LoVo (cell line): ENCODE results near the gene THOP1.

ENCODE experiments used
- DNase-seq: peaks from one replicate; pipeline ENCODE4 v3.0.0-alpha.2; 2016; ENCODE audit warnings: low spot score

The THOP1 gene

DNA sequence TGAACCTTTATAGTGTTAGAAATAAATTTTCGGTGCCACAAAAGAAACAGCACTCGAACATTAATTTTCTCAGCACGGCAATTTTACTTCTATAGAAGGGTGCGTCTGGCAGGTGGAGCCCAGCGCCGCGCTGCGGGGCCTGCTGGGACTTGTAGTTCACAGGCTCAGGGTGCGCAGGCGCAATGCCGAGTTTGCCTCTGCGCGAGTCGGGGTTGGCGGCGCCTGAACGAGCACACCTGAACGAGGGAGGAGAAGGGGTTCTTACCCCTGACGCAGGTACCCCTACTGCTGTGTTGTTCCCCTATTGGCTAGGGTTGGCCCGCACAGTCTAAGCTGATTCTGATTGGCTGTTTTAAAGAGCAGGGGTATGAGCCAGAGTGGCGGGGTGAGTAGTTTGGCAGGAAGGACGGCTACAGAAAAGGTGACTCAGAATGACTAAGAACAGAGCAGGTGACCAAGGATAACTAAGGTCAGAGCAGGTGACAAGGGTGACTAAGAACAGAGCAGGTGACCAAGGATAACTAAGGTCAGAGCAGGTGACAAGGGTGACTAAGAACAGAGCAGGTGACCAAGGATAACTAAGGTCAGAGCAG, 32.0 kb downstream of the THOP1 start:
- DNase-seq: peak; percentile 14

- DNase-seq: peak; percentile 97
Observed at GRCh38 chr19:2819540-2820111, 34.3 kb downstream of the THOP1 start, which contains the start of gene ZNF554. Gene ZNF554, plus strand, starts transcription at chr19:2819868. Its CDS starts 204 bp downstream, at chr19:2820072.

- no peak for DNase-seq
Observed at GRCh38 chr19:2820112-2820702, 34.9 kb downstream of the THOP1 start.

- DNase-seq: no peak
Observed at GRCh38 chr19:2822846-2823245, 37.5 kb downstream of the THOP1 start.

DNA sequence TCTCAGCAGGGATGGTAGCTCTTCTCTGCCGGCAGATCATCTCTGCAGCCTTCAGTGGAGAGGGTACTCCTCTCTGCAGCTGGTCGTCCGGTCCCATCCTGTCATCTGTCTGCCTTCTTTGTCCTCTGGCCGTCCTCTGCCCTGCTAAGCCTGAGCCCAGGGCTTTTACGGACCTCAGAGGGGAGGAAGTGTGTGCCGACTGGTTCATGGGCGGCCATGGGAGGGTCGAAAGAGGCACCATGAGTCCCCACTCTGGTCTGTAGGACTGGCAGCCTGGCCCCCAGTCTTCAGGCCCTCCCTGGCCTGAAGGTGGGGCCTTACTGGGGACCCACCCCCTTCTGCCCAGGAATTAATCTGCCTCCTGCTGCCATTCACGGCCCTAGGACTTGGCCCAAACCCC, 38.3 kb downstream of the THOP1 start:
- no peak for DNase-seq

- DNase-seq: no peak
Observed at GRCh38 chr19:2824129-2824528, 38.8 kb downstream of the THOP1 start.

- no peak for DNase-seq
Observed at GRCh38 chr19:2827022-2827421, 41.7 kb downstream of the THOP1 start.

GRCh38 chr19:2827840-2828489, 42.7 kb downstream of the THOP1 start:
- DNase-seq: no peak

GRCh38 chr19:2834294-2834871, 49.1 kb downstream of the THOP1 start:
- no peak for DNase-seq

DNA sequence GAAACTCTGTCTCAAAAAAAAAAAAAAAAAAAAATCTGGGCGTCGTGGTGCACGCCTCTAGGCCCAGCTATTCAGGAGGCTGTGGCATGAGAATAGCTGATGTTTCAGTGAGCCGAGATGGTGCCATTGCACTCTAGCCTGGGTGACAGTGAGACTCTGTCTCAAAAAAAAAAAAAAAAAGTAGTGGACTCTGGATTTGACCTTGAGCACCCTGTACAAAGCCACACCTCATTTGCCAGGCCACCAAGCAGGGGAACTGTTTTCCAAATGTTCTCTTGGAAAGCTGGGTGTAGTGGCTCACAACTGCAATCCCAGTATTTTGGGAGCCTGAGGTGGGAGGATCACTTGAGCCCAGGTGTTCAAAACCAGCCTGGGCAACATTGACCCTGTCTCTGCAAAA, 52.1 kb downstream of the THOP1 start:
- no peak for DNase-seq

DNA sequence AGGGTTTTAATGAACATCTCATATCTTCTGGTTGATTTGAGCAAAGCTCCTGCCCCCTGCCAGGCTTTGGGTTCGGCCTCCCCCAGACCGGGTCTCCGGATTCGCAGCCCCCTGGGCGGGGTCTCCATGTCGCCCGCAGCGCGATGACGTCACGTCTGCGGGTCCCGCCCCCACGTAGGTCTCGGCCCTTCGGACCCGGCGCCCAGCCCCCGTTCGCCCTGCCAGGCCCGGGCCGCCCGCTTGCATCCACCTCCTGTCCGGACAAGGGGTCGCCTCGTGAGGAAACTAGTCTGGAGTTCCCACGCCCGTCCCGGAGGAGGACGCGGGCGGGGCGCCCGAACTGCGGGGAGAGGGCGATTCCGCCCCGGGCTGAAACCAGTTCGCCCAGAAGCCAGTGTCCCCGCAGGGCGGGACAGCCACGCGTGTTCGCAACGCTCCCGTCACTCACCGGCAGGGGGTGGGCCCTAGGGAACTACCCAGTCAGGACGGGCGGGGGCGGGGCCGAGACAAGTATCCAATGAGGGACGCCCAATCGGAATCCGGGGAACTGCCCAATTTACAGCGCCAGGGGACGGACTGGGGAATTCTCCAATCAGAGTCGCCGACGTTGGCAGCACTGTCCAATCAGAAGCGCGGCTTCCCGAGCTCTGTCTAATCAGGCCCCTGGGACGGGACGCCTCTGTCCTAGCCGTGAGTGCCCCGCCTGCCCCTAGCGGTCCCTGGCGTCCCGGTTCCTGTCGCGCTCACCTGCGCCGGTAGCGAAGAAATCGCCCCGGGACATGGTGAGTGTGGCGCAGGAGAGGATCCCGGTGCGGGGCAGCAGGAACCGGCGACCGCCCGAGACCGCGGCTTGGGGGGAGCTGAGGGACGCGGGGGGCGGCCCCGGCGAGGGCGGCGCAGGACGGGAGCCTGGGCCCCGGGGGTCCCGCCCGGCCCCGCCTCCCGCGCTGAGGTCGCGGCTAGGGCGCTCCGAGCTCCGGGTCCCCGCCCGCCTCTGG, 55.8 kb downstream of the THOP1 start, which contains the start of gene ZNF555:
Gene ZNF555, plus strand, starts transcription at position 682 of the 998 bp plus-strand sequence. Its CDS starts 98 bp downstream, at position 780.
- DNase-seq: peak; percentile 100

- DNase-seq: no peak
Observed at GRCh38 chr19:2841855-2842574, 56.7 kb downstream of the THOP1 start.

DNA sequence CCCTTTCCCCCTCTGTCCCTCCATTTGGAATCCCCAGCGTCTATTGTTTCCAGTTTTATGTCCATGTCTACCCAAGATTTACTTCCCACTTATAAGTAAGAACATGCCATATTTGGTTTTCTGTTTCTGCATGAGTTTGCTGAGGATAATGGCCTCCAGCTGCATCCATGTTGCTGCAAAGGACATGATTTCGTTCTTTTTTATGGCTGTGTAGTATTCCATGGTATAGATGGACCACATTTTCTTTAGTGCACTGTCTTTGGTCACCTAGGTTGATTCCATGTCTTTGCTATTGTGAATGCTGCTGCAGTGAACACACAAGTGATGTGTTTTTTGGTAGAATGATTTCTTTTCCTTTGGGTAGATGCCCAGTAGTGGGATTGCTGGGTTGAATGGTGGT, 59.8 kb downstream of the THOP1 start:
- DNase-seq: no peak

DNA sequence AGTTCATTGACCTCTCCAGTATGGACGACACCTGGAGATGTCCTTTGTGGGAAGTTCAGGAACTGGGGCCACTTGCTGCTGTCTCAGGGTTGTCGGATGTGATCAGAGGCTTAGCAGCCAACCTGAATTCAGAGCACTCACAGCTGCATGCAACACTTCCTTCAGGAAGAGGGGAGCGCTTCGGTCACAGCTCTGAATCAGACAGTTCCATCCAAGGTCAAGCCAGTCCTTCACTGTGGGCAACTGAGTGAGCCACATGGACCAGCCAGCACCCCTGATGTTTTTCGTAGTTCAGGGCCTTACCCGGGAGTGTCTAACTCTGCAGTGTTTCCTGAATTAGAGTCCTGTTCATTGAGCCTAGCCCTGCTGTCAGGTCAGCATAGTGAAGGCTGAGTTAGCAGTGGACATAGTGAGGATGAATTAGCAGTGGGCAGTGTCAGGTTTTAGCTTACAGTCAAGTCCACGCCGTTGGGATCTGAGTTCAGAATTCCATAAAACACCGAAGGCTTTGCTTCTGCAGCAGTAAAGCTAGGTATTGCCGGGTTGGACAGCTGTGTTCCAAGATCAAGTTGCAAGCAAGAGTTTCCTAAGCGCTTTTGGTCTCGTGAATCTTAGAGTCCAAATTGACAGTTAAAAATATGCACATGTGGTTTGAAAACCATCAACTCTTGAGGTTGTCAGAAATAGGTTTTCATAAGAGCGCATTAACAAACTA, 61.0 kb downstream of the THOP1 start:
- DNase-seq: no peak

DNA sequence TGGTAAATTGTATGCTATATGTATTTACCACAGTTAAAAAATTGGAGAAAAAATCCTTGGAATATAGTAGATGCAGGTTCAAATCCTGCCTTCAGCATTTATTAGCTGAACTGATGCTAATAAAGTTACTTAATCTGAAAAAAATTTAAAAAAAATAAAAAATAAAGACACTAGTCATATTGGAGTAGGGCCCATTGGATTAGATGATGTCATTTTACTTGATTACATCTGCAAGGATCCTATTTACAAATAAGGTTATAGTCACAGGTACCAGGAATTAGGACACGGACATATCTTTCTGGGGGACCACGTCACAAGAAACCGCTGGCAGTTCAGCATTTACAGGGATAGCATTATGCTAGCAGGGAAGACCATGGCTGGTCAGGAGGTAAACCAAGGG, 62.2 kb downstream of the THOP1 start:
- DNase-seq: no peak

DNA sequence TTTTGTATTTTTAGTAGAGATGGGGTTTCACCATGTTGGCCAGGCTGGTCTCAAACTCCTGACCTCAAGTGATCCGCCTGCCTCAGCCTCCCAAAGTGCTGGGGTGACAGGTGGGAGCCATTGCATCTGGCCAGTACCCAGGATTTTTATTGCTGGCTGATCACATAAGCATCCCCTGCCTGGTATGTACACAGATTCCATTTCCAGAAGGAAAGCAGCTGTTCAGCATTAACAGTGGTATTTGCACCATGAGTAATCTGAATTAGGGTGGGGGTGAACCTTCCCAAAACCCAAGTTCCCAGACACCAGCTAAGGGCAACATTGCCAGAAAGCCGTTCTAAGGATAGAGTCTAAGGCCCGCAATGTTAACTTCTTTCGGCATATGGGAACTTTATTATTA, 63.3 kb downstream of the THOP1 start:
- no peak for DNase-seq

GRCh38 chr19:2850256-2850925, 65.1 kb downstream of the THOP1 start:
- DNase-seq: no peak

GRCh38 chr19:2852598-2852997, 67.3 kb downstream of the THOP1 start:
- no peak for DNase-seq

DNA sequence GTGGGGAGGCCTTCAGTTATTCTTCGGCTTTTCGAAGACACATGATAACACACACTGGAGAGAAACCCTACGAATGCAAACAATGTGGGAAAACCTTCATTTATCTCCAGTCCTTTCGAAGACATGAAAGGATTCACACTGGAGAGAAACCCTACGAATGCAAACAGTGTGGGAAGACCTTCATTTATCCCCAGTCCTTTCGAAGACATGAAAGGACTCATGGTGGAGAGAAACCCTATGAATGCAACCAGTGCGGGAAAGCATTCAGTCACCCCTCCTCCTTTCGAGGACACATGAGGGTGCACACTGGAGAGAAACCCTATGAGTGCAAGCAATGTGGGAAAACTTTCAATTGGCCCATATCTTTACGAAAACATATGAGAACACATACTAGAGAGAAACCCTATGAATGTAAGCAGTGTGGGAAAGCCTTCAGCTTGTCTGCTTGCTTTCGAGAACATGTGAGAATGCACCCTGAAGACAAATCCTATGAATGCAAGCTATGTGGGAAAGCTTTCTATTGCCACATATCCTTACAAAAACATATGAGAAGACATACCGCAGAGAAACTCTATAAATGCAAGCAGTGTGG, 67.8 kb downstream of the THOP1 start:
- DNase-seq: no peak
